Measurements from ENCODE around the gene ABCA10.

ABCA10 gene

GRCh38 chr17:69245617-69246016 lies 17.0 kb upstream of the ABCA10 start:
- ChIA-PET CTCF (no interaction called here), POLR2A (ENCODE audit: low non-redundant PET) (no interaction called here)
- no peak for DNase-seq (ENCODE audit: low spot score)
- TF ChIP-seq, protein P1, sequence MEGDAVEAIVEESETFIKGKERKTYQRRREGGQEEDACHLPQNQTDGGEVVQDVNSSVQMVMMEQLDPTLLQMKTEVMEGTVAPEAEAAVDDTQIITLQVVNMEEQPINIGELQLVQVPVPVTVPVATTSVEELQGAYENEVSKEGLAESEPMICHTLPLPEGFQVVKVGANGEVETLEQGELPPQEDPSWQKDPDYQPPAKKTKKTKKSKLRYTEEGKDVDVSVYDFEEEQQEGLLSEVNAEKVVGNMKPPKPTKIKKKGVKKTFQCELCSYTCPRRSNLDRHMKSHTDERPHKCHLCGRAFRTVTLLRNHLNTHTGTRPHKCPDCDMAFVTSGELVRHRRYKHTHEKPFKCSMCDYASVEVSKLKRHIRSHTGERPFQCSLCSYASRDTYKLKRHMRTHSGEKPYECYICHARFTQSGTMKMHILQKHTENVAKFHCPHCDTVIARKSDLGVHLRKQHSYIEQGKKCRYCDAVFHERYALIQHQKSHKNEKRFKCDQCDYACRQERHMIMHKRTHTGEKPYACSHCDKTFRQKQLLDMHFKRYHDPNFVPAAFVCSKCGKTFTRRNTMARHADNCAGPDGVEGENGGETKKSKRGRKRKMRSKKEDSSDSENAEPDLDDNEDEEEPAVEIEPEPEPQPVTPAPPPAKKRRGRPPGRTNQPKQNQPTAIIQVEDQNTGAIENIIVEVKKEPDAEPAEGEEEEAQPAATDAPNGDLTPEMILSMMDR (conservative IDR thresholded peaks at IDR 0.05; ENCODE audit: low read depth), result no peak
- H3K27ac ChIP-seq, result no peak overlapping the region

- DNase-seq (ENCODE audit: low spot score), result no peak
- H3K27ac ChIP-seq, result no peak overlapping the region
- CTCF ChIA-PET, result interaction anchor here (0.6 to 1.6 kb wide), 3 partner anchors 276 to 587 kb away, joined by 3 to 13 read pairs (median 4); no protein-coding TSS in a partner anchor
- TF ChIP-seq, protein P1 (conservative IDR thresholded peaks at IDR 0.05; ENCODE audit: low read depth), result no peak
- POLR2A ChIA-PET (ENCODE audit: low non-redundant PET), result no interaction called here
These were observed 11.3 kb upstream of the ABCA10 start for GRCh38 chr17:69239611-69240600.

GRCh38 chr17:69236946-69237345 lies 8.3 kb upstream of the ABCA10 start:
- ChIA-PET CTCF (interaction anchor here (1.0 kb wide), 1 partner anchor 10 kb away, joined by 4 read pairs; no protein-coding TSS in a partner anchor), POLR2A (ENCODE audit: low non-redundant PET) (no interaction called here)
- TF ChIP-seq, protein P1 (conservative IDR thresholded peaks at IDR 0.05; ENCODE audit: low read depth), result no peak
- H3K27ac ChIP-seq, result no peak overlapping the region
- no peak for DNase-seq (ENCODE audit: low spot score)

- no peak for DNase-seq (ENCODE audit: low spot score)
- ChIA-PET POLR2A (ENCODE audit: low non-redundant PET) (no interaction called here), CTCF (interaction anchor here (0.7 kb wide), 1 partner anchor 91 kb away, joined by 4 read pairs; no protein-coding TSS in a partner anchor)
- TF ChIP-seq, protein P1 (conservative IDR thresholded peaks at IDR 0.05; ENCODE audit: low read depth), result no peak
- H3K27ac ChIP-seq, result no peak overlapping the region
These were observed 7.8 kb upstream of the ABCA10 start for GRCh38 chr17:69236464-69236863.

- peak; percentile 57 for DNase-seq (ENCODE audit: low spot score)
- H3K27ac ChIP-seq, result no peak overlapping the region
- TF ChIP-seq, protein P1 (conservative IDR thresholded peaks at IDR 0.05; ENCODE audit: low read depth), result peak; percentile 91
- ChIA-PET POLR2A (ENCODE audit: low non-redundant PET) (no interaction called here), CTCF (interaction anchor here (0.6 to 0.7 kb wide), 7 partner anchors 8 to 1419 kb away, joined by 3 to 9 read pairs (median 4); no protein-coding TSS in a partner anchor)
These were observed 6.9 kb upstream of the ABCA10 start for GRCh38 chr17:69235338-69236058.

DNA sequence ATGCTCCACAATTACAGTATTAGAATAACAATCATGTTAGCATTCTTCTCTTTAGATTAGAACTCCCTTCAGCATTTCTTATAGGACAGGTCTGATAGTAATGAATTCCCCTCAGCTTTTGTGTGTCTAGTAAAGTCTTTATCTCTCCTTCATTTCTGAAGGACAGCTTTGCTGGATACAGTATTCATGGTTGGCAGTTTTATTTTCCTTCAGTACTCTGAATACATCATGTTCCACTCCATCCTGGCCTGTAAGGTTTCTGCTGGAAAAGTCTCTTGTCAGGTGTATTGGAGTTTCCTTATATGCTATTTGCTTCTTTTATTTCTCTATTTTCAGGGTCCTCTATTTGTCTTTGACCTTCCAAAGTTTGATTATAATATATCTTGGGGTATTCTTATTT lies 4.0 kb upstream of the ABCA10 start:
- CTCF ChIA-PET, result no interaction called here
- no peak overlapping the region for H3K27ac ChIP-seq
- POLR2A ChIA-PET (ENCODE audit: low non-redundant PET), result no interaction called here
- DNase-seq (ENCODE audit: low spot score), result no peak
- TF ChIP-seq, protein P1 (conservative IDR thresholded peaks at IDR 0.05; ENCODE audit: low read depth), result no peak

All from RWPE1 (cell line).